Thyroid gland (tissue), 4 donors: Measurements from ENCODE around the gene RBL2. TPM values are rescaled to one million over a fixed set of nuclear protein-coding genes. Genes with fewer than 3 reads are reported as not detected.
A peak's percentile ranks its signal among the peaks of the same experiment; 100 is the strongest.

Experiments
- DNase-seq, 2 donors: peaks; one replicate each; pipeline ENCODE4 v3.0.0-alpha.2; 2019
- H3K27ac ChIP-seq, 3 donors: fragments of 200-600 bp; sonication (generic); 1 replicate in 2 of 3; 2 replicates in 1 of 3; pipeline ENCODE4 v1.5.1; 2016 to 2019; ENCODE audit warnings: mild to moderate bottlenecking in 1 of 3, moderate library complexity in 1 of 3
- H3K27me3 ChIP-seq: fragments of 200-600 bp; sonication (generic); one replicate; pipeline ENCODE4 v1.5.1; 2019
- H3K36me3 ChIP-seq, 2 donors: fragments of 200-600 bp; sonication (generic); one replicate each; pipeline ENCODE4 v1.5.1; 2016 to 2019
- H3K4me1 ChIP-seq, 2 donors: fragments of 200-600 bp; sonication (generic); one replicate each; pipeline ENCODE4 v1.5.1; 2017 to 2019
- H3K4me3 ChIP-seq, 3 donors: fragments of 200-600 bp; sonication (generic); replicated peaks in 1 of 3; 1 replicate in 2 of 3; 2 replicates in 1 of 3; pipeline ENCODE4 v1.5.1; 2016; ENCODE audit warnings: mild to moderate bottlenecking in 1 of 3
- H3K9me3 ChIP-seq: fragments of 200-600 bp; sonication (generic); one replicate; pipeline ENCODE4 v1.5.1; 2017
- CTCF ChIP-seq, 6 experiments: fragments of 200-600 bp in 3 of 6; fragments of 450-650 bp in 3 of 6; sonication (generic) in 3 of 6; IDR thresholded peaks; one replicate each; pipeline ENCODE4 v1.5.1; 2016 to 2019; ENCODE audit warnings: antibody characterized with exemption in 6 of 6, mild to moderate bottlenecking in 2 of 6, inconsistent platforms in 1 of 6, moderate library complexity in 1 of 6
- POLR2A ChIP-seq, 2 donors: fragments of 450-650 bp; IDR thresholded peaks; one replicate each; pipeline ENCODE4 v1.6.1; 2017; ENCODE audit warnings: antibody characterized with exemption in 2 of 2, mild to moderate bottlenecking in 2 of 2, moderate library complexity in 1 of 2
- WGBS, 2 donors: methylation state at CpG; one replicate each; pipeline ENCODE4 v1.1.5; 2017; 5-methylcytosine and 5-hydroxymethylcytosine counted together
- intact Hi-C: fragments of 100-400 bp; cut with DNase I; formaldehyde crosslinking; loops from one replicate; pipeline ENCODE4 v1.15.1; 2023
- total RNA-seq, 4 donors: library from RNA; depleted of rRNA; stranded (reverse); fragments of >200 nt; gene quantifications; one replicate each; pipeline ENCODE4 v1.2.3, GENCODE V29; 2016

RBL2 gene
- total RNA-seq, 4 donors from 2014 or later: 110 to 166 (median 145) TPM

- H3K36me3 ChIP-seq: peaks cover 15 to 20% of the 10 kb centered on the region in 2 donors
- no peak for DNase-seq
- H3K27me3 ChIP-seq: no peaks in the 10 kb centered on the region
- no peak overlapping the region for H3K4me3 ChIP-seq
- no peak overlapping the region for H3K27ac ChIP-seq
- TF ChIP-seq POLR2A (IDR thresholded peaks at IDR 0.05): no peak
- no peak for TF ChIP-seq CTCF (IDR thresholded peaks at IDR 0.05)
- no peaks in the 10 kb centered on the region for H3K9me3 ChIP-seq
- intact Hi-C loops: loop anchor here (10.0 kb wide), 1 partner anchor 67 kb away; the partner anchor contains the start of gene RBL2
- WGBS, 2 donors: 32 to 37% methylated on average over 9 of the region's 9 CpGs
- peaks cover 16 to 28% of the 10 kb centered on the region in 2 donors for H3K4me1 ChIP-seq
Observed at GRCh38 chr16:53501216-53501859, 67.1 kb downstream of the RBL2 start.

- Histone ChIP-seq H3K9me3 (no peaks in the 10 kb centered on the region), H3K4me1 (peaks cover 16 to 28% of the 10 kb centered on the region in 2 donors), H3K36me3 (peaks cover 3 to 8% of the 10 kb centered on the region in 2 donors), H3K27ac (peak within 1 kb of the TSS; percentile 89 to 96 (median 94)), H3K4me3 (peak within 1 kb of the TSS; percentile 59 to 92 (median 83)), H3K27me3 (no peaks in the 10 kb centered on the region)
- peak; percentile 80 to 84 for DNase-seq
- TF ChIP-seq CTCF (IDR thresholded peaks at IDR 0.05) (peak in 1 of 6 experiments; percentile 7), POLR2A (IDR thresholded peaks at IDR 0.05) (peak in 1 of 2 donors; percentile 15)
- intact Hi-C loops: loop anchor here (10.0 kb wide), 1 partner anchor 68 kb away; the partner anchor contains the start of gene RBL2
- 0 to 1% methylated on average over 11 to 19 of the region's 76 CpGs for WGBS, 2 donors
Observed at GRCh38 chr16:53502331-53503269, 68.3 kb downstream of the RBL2 start, which contains the start of gene AKTIP. Gene AKTIP, minus strand, starts transcription at chr16:53503209. Its CDS starts 2,950 bp downstream, at chr16:53500259.

- no peaks in the 10 kb centered on the region for H3K27me3 ChIP-seq
- TF ChIP-seq POLR2A (IDR thresholded peaks at IDR 0.05): peak; percentile 34 to 96
- no peak for TF ChIP-seq CTCF (IDR thresholded peaks at IDR 0.05)
- peak overlapping the region; percentile 23 to 92 (median 51) for H3K4me3 ChIP-seq
- 0% methylated on average over 14 of the region's 46 CpGs; no CpG with 5 or more reads in 1 of the 2 donors for WGBS, 2 donors
- H3K4me1 ChIP-seq: peaks cover 16 to 28% of the 10 kb centered on the region in 2 donors
- DNase-seq: peak; percentile 100
- intact Hi-C loops: loop anchor here (10.0 kb wide), 1 partner anchor 69 kb away; the partner anchor contains the start of gene RBL2
- H3K9me3 ChIP-seq: no peaks in the 10 kb centered on the region
- H3K27ac ChIP-seq: peak overlapping the region; percentile 89 to 96 (median 94)
- no peaks in the 10 kb centered on the region for H3K36me3 ChIP-seq
Observed at GRCh38 chr16:53503270-53503923, 69.1 kb downstream of the RBL2 start.

- Histone ChIP-seq H3K4me1 (peaks cover 16 to 28% of the 10 kb centered on the region in 2 donors), H3K36me3 (no peaks in the 10 kb centered on the region), H3K27me3 (no peaks in the 10 kb centered on the region), H3K9me3 (no peaks in the 10 kb centered on the region), H3K4me3 (peak overlapping the region in 1 of 3 donors; percentile 24), H3K27ac (peak overlapping the region; percentile 89 to 96 (median 94))
- TF ChIP-seq CTCF (IDR thresholded peaks at IDR 0.05): no peak
- TF ChIP-seq POLR2A (IDR thresholded peaks at IDR 0.05): no peak
- intact Hi-C loops: loop anchor here (10.0 kb wide), 1 partner anchor 69 kb away; the partner anchor contains the start of gene RBL2
- DNase-seq: no peak
- 9% methylated on average over 15 of the region's 15 CpGs for WGBS, 2 donors
Observed at GRCh38 chr16:53503991-53504663, 69.9 kb downstream of the RBL2 start.
